NCI-H128 (cell line): ENCODE measurements around the gene CALN1.
"Not testable (repeated sequence)": the region's sequence is repeated elsewhere in the genome, so short reads cannot be mapped to it uniquely, and the experiment has no call there.

Experiments used
- DNase-seq: peaks from one replicate; lab custom pipeline; 2025; ENCODE audit not compliant: unreplicated experiment; lab: John Stamatoyannopoulos, UW

Gene CALN1

GRCh38 chr7:71822406-71822805 lies 589.7 kb downstream of the CALN1 start:
- not testable (repeated sequence) for DNase-seq

- no peak for DNase-seq
Measured at GRCh38 chr7:71817916-71818315, 594.2 kb downstream of the CALN1 start.

- no peak for DNase-seq
Measured at GRCh38 chr7:71808115-71808514, 604.0 kb downstream of the CALN1 start.

GRCh38 chr7:71804256-71804655 lies 607.9 kb downstream of the CALN1 start:
- no peak for DNase-seq

GRCh38 chr7:71801976-71802375 lies 610.2 kb downstream of the CALN1 start:
- DNase-seq: no peak

GRCh38 chr7:71800321-71800720 lies 611.8 kb downstream of the CALN1 start:
- no peak for DNase-seq

GRCh38 chr7:71795410-71795809 lies 616.7 kb downstream of the CALN1 start:
- no peak for DNase-seq

GRCh38 chr7:71793251-71793650 lies 618.9 kb downstream of the CALN1 start:
- DNase-seq: no peak

- DNase-seq: no peak
Measured at GRCh38 chr7:71787513-71787912, 624.6 kb downstream of the CALN1 start.

GRCh38 chr7:71785216-71785615 lies 626.9 kb downstream of the CALN1 start:
- DNase-seq: no peak

- DNase-seq: no peak
Measured at GRCh38 chr7:71784781-71785180, 627.4 kb downstream of the CALN1 start.

- no peak for DNase-seq
Measured at GRCh38 chr7:71784180-71784579, 628.0 kb downstream of the CALN1 start.

- no peak for DNase-seq
Measured at GRCh38 chr7:71783779-71784178, 628.4 kb downstream of the CALN1 start.

GRCh38 chr7:71782051-71782450 lies 630.1 kb downstream of the CALN1 start:
- DNase-seq: no peak

- DNase-seq: no peak
Measured at GRCh38 chr7:71780282-71780681, 631.9 kb downstream of the CALN1 start.

- no peak for DNase-seq
Measured at GRCh38 chr7:71777278-71777677, 634.9 kb downstream of the CALN1 start.

GRCh38 chr7:71776726-71777125 lies 635.4 kb downstream of the CALN1 start:
- DNase-seq: no peak

- no peak for DNase-seq
Measured at GRCh38 chr7:71775648-71776047, 636.5 kb downstream of the CALN1 start.

- DNase-seq: no peak
Measured at GRCh38 chr7:71772779-71773178, 639.4 kb downstream of the CALN1 start.

GRCh38 chr7:71770269-71770907 lies 641.8 kb downstream of the CALN1 start:
- DNase-seq: no peak

- DNase-seq: no peak
Measured at GRCh38 chr7:71769326-71769725, 642.8 kb downstream of the CALN1 start.

GRCh38 chr7:71768450-71768849 lies 643.7 kb downstream of the CALN1 start:
- no peak for DNase-seq

GRCh38 chr7:71766016-71766415 lies 646.1 kb downstream of the CALN1 start:
- DNase-seq: no peak
